ENCODE measurements around the gene SPPL2A. TPM values are rescaled to one million over a fixed set of nuclear protein-coding genes. Genes with fewer than 3 reads are reported as not detected.

Gene SPPL2A
- total RNA-seq, 4 donors from 2014 or later = 325 to 777 (median 391) TPM

DNA sequence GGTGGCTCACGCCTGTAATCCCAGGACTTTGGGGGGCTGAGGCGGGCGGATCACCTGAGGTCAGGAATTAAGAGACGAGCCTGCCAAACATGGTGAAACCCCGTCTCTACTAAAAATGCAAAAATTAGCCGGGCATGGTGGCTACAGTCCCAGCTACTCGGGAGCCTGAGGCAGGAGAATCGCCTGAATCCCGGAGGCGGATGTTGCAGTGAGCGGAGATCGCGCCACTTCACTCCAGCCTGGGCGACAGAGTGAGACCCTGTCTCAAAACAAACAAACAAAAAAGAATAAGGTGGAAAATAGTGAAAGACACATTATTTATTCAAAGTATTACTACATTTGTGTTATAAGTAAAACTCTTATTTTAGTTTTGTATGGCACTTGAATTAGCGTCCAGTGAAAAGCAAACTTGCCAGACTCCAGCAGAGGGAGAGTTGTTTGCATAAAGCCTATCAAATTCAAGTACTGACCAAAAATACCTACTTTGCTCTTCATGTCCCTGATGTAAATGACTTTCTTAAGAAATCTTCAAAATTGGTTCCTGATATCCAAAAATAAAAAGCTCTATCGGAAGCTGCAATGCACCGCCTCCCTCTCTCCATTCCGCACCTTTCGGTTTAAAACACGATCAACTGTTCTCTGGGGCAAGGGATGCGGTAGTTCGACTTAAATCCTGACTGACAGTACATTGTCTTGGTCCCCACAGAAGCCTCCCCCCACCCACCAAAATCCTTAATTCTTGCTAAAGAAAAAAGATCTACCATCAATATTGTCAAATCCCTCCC lies 80.1 kb downstream of the SPPL2A start:
- DNase-seq = no peak
- in situ Hi-C loops (cut with MboI; ENCODE audit: low pct_ligation_motif_present in 1 of 4, low pct_unique_long_range_greater_than_20kb in 1 of 4, low sequenced_read_pairs in 3 of 4) = loop anchor here in 3 of 4 donors (10.0 kb wide), 1 partner anchor 199 kb away; no protein-coding TSS in a partner anchor
- WGBS, 2 donors (ENCODE audit: low coverage in 1 of 2) = 46% methylated on average over 19 to 22 of the region's 22 CpGs

DNA sequence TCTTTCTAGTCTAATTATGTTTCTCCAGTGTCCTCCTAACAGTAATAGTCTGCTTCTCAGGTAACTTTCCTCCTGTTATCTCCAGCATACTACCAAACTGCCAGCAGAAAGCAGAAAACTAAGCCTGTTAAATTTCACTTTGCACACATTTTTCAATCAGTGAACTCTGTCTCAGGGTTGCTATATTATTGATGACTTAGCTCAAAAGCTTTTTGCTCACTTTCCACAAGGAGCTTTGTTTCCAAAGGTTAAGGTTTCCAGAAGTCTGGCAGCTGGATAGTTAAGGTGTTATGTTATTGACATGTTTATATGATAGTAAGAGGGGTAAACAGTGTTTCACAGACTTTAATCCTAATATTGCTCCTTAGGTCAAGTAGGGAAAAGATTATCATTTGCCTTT lies 84.0 kb downstream of the SPPL2A start:
- no peaks in the 10 kb centered on the region for H3K27me3 ChIP-seq
- H3K9me3 ChIP-seq = no peaks in the 10 kb centered on the region
- in situ Hi-C loops (cut with MboI; ENCODE audit: low pct_ligation_motif_present in 1 of 4, low pct_unique_long_range_greater_than_20kb in 1 of 4, low sequenced_read_pairs in 3 of 4) = loop anchor here in 3 of 4 donors (10.0 kb wide), 1 partner anchor 203 kb away; no protein-coding TSS in a partner anchor
- H3K4me1 ChIP-seq = peaks cover 10 to 38% (median 17%) of the 10 kb centered on the region in 4 donors
- intact Hi-C loops (cut with DNase I; ENCODE audit: low total_unique reads) = loop anchor here (10.0 kb wide), 2 partner anchors 193 to 223 kb away; partner anchors contain the start of gene AP4E1
- H3K36me3 ChIP-seq = no peaks in the 10 kb centered on the region
- H3K27ac ChIP-seq = no peak overlapping the region
- no peak for DNase-seq
- no peak overlapping the region for H3K4me3 ChIP-seq
- TF ChIP-seq POLR2A (IDR thresholded peaks at IDR 0.05) (no peak), POLR2AphosphoS5 (IDR thresholded peaks at IDR 0.05) (no peak), EP300 (IDR thresholded peaks at IDR 0.05; ENCODE audit: low read depth) (no peak)
- TF ChIP-seq, protein P1, sequence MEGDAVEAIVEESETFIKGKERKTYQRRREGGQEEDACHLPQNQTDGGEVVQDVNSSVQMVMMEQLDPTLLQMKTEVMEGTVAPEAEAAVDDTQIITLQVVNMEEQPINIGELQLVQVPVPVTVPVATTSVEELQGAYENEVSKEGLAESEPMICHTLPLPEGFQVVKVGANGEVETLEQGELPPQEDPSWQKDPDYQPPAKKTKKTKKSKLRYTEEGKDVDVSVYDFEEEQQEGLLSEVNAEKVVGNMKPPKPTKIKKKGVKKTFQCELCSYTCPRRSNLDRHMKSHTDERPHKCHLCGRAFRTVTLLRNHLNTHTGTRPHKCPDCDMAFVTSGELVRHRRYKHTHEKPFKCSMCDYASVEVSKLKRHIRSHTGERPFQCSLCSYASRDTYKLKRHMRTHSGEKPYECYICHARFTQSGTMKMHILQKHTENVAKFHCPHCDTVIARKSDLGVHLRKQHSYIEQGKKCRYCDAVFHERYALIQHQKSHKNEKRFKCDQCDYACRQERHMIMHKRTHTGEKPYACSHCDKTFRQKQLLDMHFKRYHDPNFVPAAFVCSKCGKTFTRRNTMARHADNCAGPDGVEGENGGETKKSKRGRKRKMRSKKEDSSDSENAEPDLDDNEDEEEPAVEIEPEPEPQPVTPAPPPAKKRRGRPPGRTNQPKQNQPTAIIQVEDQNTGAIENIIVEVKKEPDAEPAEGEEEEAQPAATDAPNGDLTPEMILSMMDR (IDR thresholded peaks at IDR 0.05) = no peak

More for the DNA sequence above, 80.1 kb downstream of the SPPL2A start:
- Histone ChIP-seq H3K9me3 (no peaks in the 10 kb centered on the region), H3K27me3 (no peaks in the 10 kb centered on the region), H3K36me3 (no peaks in the 10 kb centered on the region), H3K4me1 (peaks cover 12 to 48% (median 20%) of the 10 kb centered on the region in 4 donors), H3K27ac (peak overlapping the region; percentile 86 to 96 (median 96)), H3K4me3 (peak overlapping the region; percentile 65 to 83 (median 71))
- TF ChIP-seq POLR2A (IDR thresholded peaks at IDR 0.05) (no peak), POLR2AphosphoS5 (IDR thresholded peaks at IDR 0.05) (no peak), EP300 (IDR thresholded peaks at IDR 0.05; ENCODE audit: low read depth) (no peak)
- TF ChIP-seq, protein P1 (IDR thresholded peaks at IDR 0.05) = no peak
- intact Hi-C loops (cut with DNase I; ENCODE audit: low total_unique reads) = loop anchor here (10.0 kb wide), 2 partner anchors 189 to 219 kb away; partner anchors contain the start of gene AP4E1

DNA sequence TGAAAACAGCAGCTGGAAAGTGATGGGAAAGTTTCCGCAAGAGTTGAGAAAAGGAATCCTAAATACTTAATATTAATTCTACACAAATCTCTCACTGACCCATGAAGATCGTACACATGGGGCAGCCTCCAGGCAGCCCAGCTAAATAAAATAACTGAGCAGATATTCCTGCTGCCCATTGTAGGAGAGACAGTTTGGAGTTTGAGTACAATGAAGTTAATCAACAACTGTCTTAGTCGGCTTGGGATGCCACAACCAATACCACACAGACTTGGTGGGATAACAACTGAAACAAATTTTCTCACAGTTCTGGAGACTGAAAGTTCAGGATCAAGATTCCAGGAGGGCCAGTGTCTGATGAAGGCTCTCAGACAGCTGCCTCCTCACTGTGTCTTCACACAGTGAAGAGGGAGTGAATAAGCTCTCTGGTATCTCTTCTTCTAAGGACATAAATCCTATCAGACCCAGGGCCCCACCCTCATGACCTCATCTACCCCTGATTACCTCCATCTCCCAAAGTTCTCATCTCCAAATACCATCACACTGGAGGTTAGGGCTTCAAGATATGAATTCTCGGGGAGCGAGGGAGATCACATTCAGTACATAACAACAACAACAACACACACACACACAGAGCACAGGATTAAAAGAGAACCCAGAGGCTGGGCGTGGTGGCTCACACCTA lies 88.6 kb downstream of the SPPL2A start:
- no peak for TF ChIP-seq POLR2A (IDR thresholded peaks at IDR 0.05)
- TF ChIP-seq EP300 (IDR thresholded peaks at IDR 0.05; ENCODE audit: low read depth) = no peak
- TF ChIP-seq POLR2AphosphoS5 (IDR thresholded peaks at IDR 0.05) = no peak
- TF ChIP-seq, protein P1 (IDR thresholded peaks at IDR 0.05) = no peak

DNA sequence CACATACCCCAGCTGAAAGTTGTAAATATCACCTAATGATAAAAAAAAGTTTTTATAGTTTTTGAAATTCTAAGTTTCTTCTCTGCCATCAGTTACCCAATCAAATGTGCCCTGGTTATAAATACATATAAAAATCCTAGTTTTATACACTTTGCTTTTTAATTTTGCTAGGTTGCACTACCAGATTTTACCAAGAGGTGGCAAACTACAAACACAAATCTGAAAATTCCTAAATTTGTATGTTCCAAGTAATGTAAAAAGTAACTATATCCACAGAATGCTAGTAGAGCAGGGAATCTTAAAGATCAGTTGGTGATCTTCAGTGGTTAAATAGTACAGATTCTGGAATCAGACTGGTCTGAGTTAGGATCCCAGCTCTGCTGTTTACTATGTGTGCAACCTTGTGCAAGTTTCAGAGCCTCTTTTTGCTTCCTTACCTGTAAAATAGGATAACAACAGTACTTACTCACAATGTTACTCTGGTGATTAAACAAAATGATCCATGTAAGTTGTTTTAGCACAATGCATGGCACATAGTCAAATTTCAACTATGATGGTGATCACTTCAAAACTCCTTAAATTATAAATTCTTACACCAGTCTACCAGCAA lies 89.9 kb downstream of the SPPL2A start:
- in situ Hi-C loops (cut with MboI; ENCODE audit: low pct_ligation_motif_present in 1 of 4, low pct_unique_long_range_greater_than_20kb in 1 of 4, low sequenced_read_pairs in 3 of 4) (loop anchor here in 2 of 4 donors (10.0 kb wide), 1 partner anchor 229 kb away; the partner anchor contains the start of gene AP4E1 (in 2 of the 2)), intact Hi-C loops (cut with DNase I; ENCODE audit: low total_unique reads) (no loop called here)
- no peak for TF ChIP-seq POLR2A (IDR thresholded peaks at IDR 0.05)
- TF ChIP-seq, protein P1 (IDR thresholded peaks at IDR 0.05) = peak; percentile 71 to 85 (median 84)

More for the DNA sequence above, 88.6 kb downstream of the SPPL2A start:
- H3K9me3 ChIP-seq = no peaks in the 10 kb centered on the region
- H3K36me3 ChIP-seq = no peaks in the 10 kb centered on the region
- 69 to 82% methylated on average over 6 of the region's 6 CpGs for WGBS, 2 donors (ENCODE audit: low coverage in 1 of 2)
- no peak overlapping the region for H3K27ac ChIP-seq
- no peak overlapping the region for H3K4me3 ChIP-seq
- H3K27me3 ChIP-seq = no peaks in the 10 kb centered on the region
- DNase-seq = no peak
- H3K4me1 ChIP-seq = peaks cover 0 to 11% (median 4%) of the 10 kb centered on the region in 4 donors
- intact Hi-C loops (cut with DNase I; ENCODE audit: low total_unique reads) = no loop called here
- in situ Hi-C loops (cut with MboI; ENCODE audit: low pct_ligation_motif_present in 1 of 4, low pct_unique_long_range_greater_than_20kb in 1 of 4, low sequenced_read_pairs in 3 of 4) = loop anchor here in 2 of 4 donors (10.0 kb wide), 1 partner anchor 228 kb away; the partner anchor contains the start of gene AP4E1 (in 2 of the 2)

More for the DNA sequence above, 89.9 kb downstream of the SPPL2A start:
- no peak for DNase-seq
- Histone ChIP-seq H3K27me3 (no peaks in the 10 kb centered on the region), H3K27ac (no peak overlapping the region), H3K9me3 (no peaks in the 10 kb centered on the region), H3K36me3 (no peaks in the 10 kb centered on the region), H3K4me3 (no peak overlapping the region), H3K4me1 (peaks cover 0 to 8% (median 4%) of the 10 kb centered on the region in 4 donors)
